IMR-90 (cell line): ENCODE data around the gene AAMDC.

Experiments
- CTCF ChIP-seq: conservative IDR thresholded peaks from 2 replicates; pipeline ENCODE4 v1.5.1; 2012; ENCODE audit warnings: mild to moderate bottlenecking, low read depth, low read length, improper control_type of control experiment
- ELK1 ChIP-seq: fragments of 150-350 bp; IDR thresholded peaks from 2 replicates; pipeline ENCODE4 v1.6.1; 2016; ENCODE audit warnings: low read depth, mild to moderate bottlenecking, low read length, moderate library complexity, borderline replicate concordance

GRCh38 chr11:77801477-77801876 is 19.5 kb upstream of the AAMDC start:
- TF ChIP-seq CTCF: no peak
- TF ChIP-seq ELK1: no peak
